ENCODE measurements around the gene INHBE.
"Not testable (repeated sequence)": the region's sequence is repeated elsewhere in the genome, so short reads cannot be mapped to it uniquely, and the experiment has no call there.

INHBE gene

GRCh38 chr12:57435293-57435692 is 19.8 kb upstream of the INHBE start:
- no peak for TF ChIP-seq Cebpa-rat (IDR thresholded peaks at IDR 0.05)
- H3K4me1 ChIP-seq: peaks cover 10 to 28% (median 23%) of the 10 kb centered on the region in 10 experiments; a peak in 19 of 20 replicates
- H3K36me3 ChIP-seq: no peaks in the 10 kb centered on the region
- H3K27me3 ChIP-seq: no peaks in the 10 kb centered on the region
- peak overlapping the region in 9 of 11 experiments; percentile 9 to 51 (median 35); a peak in 11 of 22 replicates for H3K9ac ChIP-seq
- peak overlapping the region in 8 of 11 experiments; percentile 26 to 56 (median 41); a peak in 15 of 22 replicates for H3K27ac ChIP-seq
- no peaks in the 10 kb centered on the region for H3K9me3 ChIP-seq (replicated peaks in 1 of 11)
- no peak overlapping the region for H3K4me3 ChIP-seq
- no peaks in the 10 kb centered on the region for H4K20me1 ChIP-seq
- peak overlapping the region; percentile 5 to 56 (median 49); a peak in 18 of 22 replicates for H3K4me2 ChIP-seq

- Histone ChIP-seq H4K20me1 (no peaks in the 10 kb centered on the region), H3K4me2 (no peak overlapping the region), H3K9me3 (replicated peaks in 1 of 11) (peaks cover 7 to 18% (median 16%) of the 10 kb centered on the region in 11 experiments; a peak in 19 of 22 replicates), H3K27ac (no peak overlapping the region), H3K9ac (no peak overlapping the region), H3K4me1 (peaks cover 10 to 20% (median 12%) of the 10 kb centered on the region in 10 experiments; a peak in 17 of 20 replicates), H3K36me3 (no peaks in the 10 kb centered on the region), H3K27me3 (no peaks in the 10 kb centered on the region), H3K4me3 (no peak overlapping the region)
- TF ChIP-seq Cebpa-rat (IDR thresholded peaks at IDR 0.05): no peak
Observed at GRCh38 chr12:57438400-57438799, 16.7 kb upstream of the INHBE start.

GRCh38 chr12:57439762-57440266 is 15.3 kb upstream of the INHBE start:
- TF ChIP-seq Cebpa-rat (IDR thresholded peaks at IDR 0.05): no peak
- H3K4me3 ChIP-seq: no peak overlapping the region

GRCh38 chr12:57441393-57441792 is 13.7 kb upstream of the INHBE start:
- H3K27ac ChIP-seq, H3K27me3 ChIP-seq, H4K20me1 ChIP-seq: not testable (repeated sequence)

More at GRCh38 chr12:57439762-57440266, 15.3 kb upstream of the INHBE start:
- Histone ChIP-seq H4K20me1 (no peaks in the 10 kb centered on the region), H3K4me1 (peaks cover 6 to 13% (median 9%) of the 10 kb centered on the region in 10 experiments; a peak in 18 of 20 replicates), H3K9ac (no peak overlapping the region), H3K27me3 (no peaks in the 10 kb centered on the region), H3K4me2 (no peak overlapping the region), H3K36me3 (no peaks in the 10 kb centered on the region), H3K9me3 (replicated peaks in 1 of 11) (peaks cover 7 to 18% (median 16%) of the 10 kb centered on the region in 11 experiments; a peak in 19 of 22 replicates), H3K27ac (no peak overlapping the region)

GRCh38 chr12:57441846-57442427 is 13.2 kb upstream of the INHBE start:
- Histone ChIP-seq H3K9me3 (replicated peaks in 1 of 11) (peaks cover 7 to 18% (median 16%) of the 10 kb centered on the region in 11 experiments; a peak in 19 of 22 replicates), H3K36me3 (no peaks in the 10 kb centered on the region), H3K4me2 (no peak overlapping the region), H3K4me1 (peaks cover 0 to 14% (median 0%) of the 10 kb centered on the region in 10 experiments; a peak in 3 of 20 replicates), H3K27me3 (no peaks in the 10 kb centered on the region), H4K20me1 (no peaks in the 10 kb centered on the region), H3K9ac (no peak overlapping the region), H3K27ac (no peak overlapping the region), H3K4me3 (no peak overlapping the region)
- no peak for TF ChIP-seq Cebpa-rat (IDR thresholded peaks at IDR 0.05)

More at GRCh38 chr12:57441393-57441792, 13.7 kb upstream of the INHBE start:
- Histone ChIP-seq H3K4me1 (peaks cover 0 to 14% (median 0%) of the 10 kb centered on the region in 10 experiments; a peak in 3 of 20 replicates), H3K9me3 (replicated peaks in 1 of 11) (peaks cover 7 to 18% (median 16%) of the 10 kb centered on the region in 11 experiments; a peak in 19 of 22 replicates)
- H3K36me3 ChIP-seq, H3K4me3 ChIP-seq, H3K9ac ChIP-seq, H3K4me2 ChIP-seq: not testable (repeated sequence)

- not testable (repeated sequence) for H3K27me3 ChIP-seq, H3K4me3 ChIP-seq, H4K20me1 ChIP-seq, H3K27ac ChIP-seq, H3K4me2 ChIP-seq, H3K36me3 ChIP-seq, H3K9ac ChIP-seq
- peaks cover 0 to 14% (median 0%) of the 10 kb centered on the region in 10 experiments; a peak in 3 of 20 replicates for H3K4me1 ChIP-seq
- peaks cover 7 to 18% (median 16%) of the 10 kb centered on the region in 11 experiments; a peak in 19 of 22 replicates for H3K9me3 ChIP-seq (replicated peaks in 1 of 11)
Observed at GRCh38 chr12:57444337-57444736, 10.8 kb upstream of the INHBE start.

- no peak for TF ChIP-seq Cebpa-rat (IDR thresholded peaks at IDR 0.05)
- H3K4me3 ChIP-seq: no peak overlapping the region
- no peak overlapping the region for H3K4me2 ChIP-seq
- H3K27ac ChIP-seq: no peak overlapping the region
- no peaks in the 10 kb centered on the region for H4K20me1 ChIP-seq
- H3K4me1 ChIP-seq: peaks cover 0 to 14% (median 0%) of the 10 kb centered on the region in 10 experiments; a peak in 3 of 20 replicates
- no peaks in the 10 kb centered on the region for H3K27me3 ChIP-seq
- peaks cover 7 to 18% (median 16%) of the 10 kb centered on the region in 11 experiments; a peak in 19 of 22 replicates for H3K9me3 ChIP-seq (replicated peaks in 1 of 11)
- H3K36me3 ChIP-seq: no peaks in the 10 kb centered on the region
- H3K9ac ChIP-seq: no peak overlapping the region
Observed at GRCh38 chr12:57444744-57445143, 10.4 kb upstream of the INHBE start.

- no peaks in the 10 kb centered on the region for H3K36me3 ChIP-seq
- no peaks in the 10 kb centered on the region for H3K27me3 ChIP-seq
- TF ChIP-seq Cebpa-rat (IDR thresholded peaks at IDR 0.05): no peak
- H3K27ac ChIP-seq: no peak overlapping the region
- no peak overlapping the region for H3K9ac ChIP-seq
- H3K4me3 ChIP-seq: no peak overlapping the region
- peaks cover 2 to 19% (median 5%) of the 10 kb centered on the region in 10 experiments for H3K4me1 ChIP-seq
- H3K4me2 ChIP-seq: no peak overlapping the region
- no peaks in the 10 kb centered on the region for H4K20me1 ChIP-seq
- H3K9me3 ChIP-seq (replicated peaks in 1 of 11): peaks cover 4 to 10% (median 8%) of the 10 kb centered on the region in 11 experiments; a peak in 18 of 22 replicates
Observed at GRCh38 chr12:57446292-57446960, 8.7 kb upstream of the INHBE start.

GRCh38 chr12:57448669-57449068 is 6.4 kb upstream of the INHBE start:
- Histone ChIP-seq H3K4me1 (peaks cover 24 to 36% (median 27%) of the 10 kb centered on the region in 10 experiments), H4K20me1 (no peaks in the 10 kb centered on the region), H3K36me3 (no peaks in the 10 kb centered on the region), H3K4me3 (no peak overlapping the region), H3K9me3 (replicated peaks in 1 of 11) (no peaks in the 10 kb centered on the region), H3K27me3 (no peaks in the 10 kb centered on the region), H3K4me2 (no peak overlapping the region), H3K9ac (no peak overlapping the region), H3K27ac (no peak overlapping the region)
- TF ChIP-seq Cebpa-rat (IDR thresholded peaks at IDR 0.05): no peak
